Gastroesophageal sphincter (tissue), 3 donors: ENCODE measurements around the gene SNCA.

Source experiments
- POLR2A ChIP-seq, 2 donors: fragments of 450-650 bp; IDR thresholded peaks; one replicate each; pipeline ENCODE4 v1.6.1; 2017; ENCODE audit warnings: antibody characterized with exemption in 2 of 2, mild to moderate bottlenecking in 2 of 2, moderate library complexity in 1 of 2
- POLR2AphosphoS5 ChIP-seq: sonication (generic); formaldehyde crosslinking; IDR thresholded peaks from one replicate; pipeline ENCODE4 v1.6.1; 2017; ENCODE audit warnings: antibody characterized with exemption
- TF ChIP-seq, protein P1 (sequence below), 4 experiments: fragments of 200-600 bp in 2 of 4; fragments of 450-650 bp in 2 of 4; sonication (generic) in 1 of 4; IDR thresholded peaks; one replicate each; pipeline ENCODE4 v1.5.1; 2017 to 2019; ENCODE audit warnings: antibody characterized with exemption in 4 of 4, mild to moderate bottlenecking in 2 of 4, moderate library complexity in 2 of 4

DNA sequence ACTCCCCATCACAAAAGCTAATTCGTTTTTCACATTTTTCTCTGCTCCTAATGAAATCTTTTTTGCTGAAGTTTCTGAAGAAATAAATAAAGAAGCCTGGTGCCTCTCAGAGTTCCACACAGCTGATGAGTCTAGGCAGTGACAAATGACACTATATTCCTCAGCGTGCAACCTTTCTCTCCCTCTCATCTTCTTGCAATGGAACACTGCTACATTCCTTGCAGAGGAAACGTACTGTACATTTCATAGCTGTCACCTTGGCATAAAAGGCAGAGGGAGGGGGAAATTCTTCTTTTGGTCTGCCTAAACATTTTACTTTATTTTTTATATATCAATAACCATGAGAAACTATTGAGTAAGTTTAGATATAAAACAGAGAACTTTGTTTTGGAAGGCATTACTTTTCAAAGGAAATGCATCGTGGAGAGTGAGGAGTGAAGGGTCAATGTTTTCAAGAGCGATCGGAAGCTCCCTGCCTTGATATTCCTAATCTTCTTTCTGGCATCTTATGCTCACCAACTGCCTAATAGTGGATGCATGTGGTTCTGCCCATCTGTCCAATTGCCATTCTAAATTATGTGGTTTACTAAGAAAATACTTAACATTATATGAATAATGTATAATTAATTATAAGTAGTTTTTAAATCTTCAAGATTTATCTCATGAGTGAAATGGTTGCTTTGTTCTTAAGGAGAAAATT lies 29.4 kb downstream of the SNCA start:
- no peak for TF ChIP-seq POLR2AphosphoS5
- TF ChIP-seq POLR2A (IDR thresholded peaks at IDR 0.05) = no peak
- TF ChIP-seq, protein P1, sequence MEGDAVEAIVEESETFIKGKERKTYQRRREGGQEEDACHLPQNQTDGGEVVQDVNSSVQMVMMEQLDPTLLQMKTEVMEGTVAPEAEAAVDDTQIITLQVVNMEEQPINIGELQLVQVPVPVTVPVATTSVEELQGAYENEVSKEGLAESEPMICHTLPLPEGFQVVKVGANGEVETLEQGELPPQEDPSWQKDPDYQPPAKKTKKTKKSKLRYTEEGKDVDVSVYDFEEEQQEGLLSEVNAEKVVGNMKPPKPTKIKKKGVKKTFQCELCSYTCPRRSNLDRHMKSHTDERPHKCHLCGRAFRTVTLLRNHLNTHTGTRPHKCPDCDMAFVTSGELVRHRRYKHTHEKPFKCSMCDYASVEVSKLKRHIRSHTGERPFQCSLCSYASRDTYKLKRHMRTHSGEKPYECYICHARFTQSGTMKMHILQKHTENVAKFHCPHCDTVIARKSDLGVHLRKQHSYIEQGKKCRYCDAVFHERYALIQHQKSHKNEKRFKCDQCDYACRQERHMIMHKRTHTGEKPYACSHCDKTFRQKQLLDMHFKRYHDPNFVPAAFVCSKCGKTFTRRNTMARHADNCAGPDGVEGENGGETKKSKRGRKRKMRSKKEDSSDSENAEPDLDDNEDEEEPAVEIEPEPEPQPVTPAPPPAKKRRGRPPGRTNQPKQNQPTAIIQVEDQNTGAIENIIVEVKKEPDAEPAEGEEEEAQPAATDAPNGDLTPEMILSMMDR (IDR thresholded peaks at IDR 0.05) = no peak
